Spleen (tissue), 7 donors: Measurements from ENCODE around the gene DAAM2.

Experiments
- POLR2A ChIP-seq, 3 donors: fragments of 450-650 bp; IDR thresholded peaks; one replicate each; pipeline ENCODE4 v1.5.1; 2017; ENCODE audit warnings: antibody characterized with exemption in 3 of 3, mild to moderate bottlenecking in 1 of 3
- POLR2AphosphoS5 ChIP-seq, 3 donors: sonication (generic); formaldehyde crosslinking; IDR thresholded peaks; one replicate each; pipeline ENCODE4 v1.5.1; 2017; ENCODE audit warnings: antibody characterized with exemption in 3 of 3
- TF ChIP-seq, protein P1 (sequence below), 11 experiments: fragments of 200-600 bp in 7 of 11; fragments of 450-650 bp in 4 of 11; sonication (generic) in 4 of 11; IDR thresholded peaks in 8 of 11; conservative IDR thresholded peaks in 3 of 11; 1 replicate in 7 of 11; 2 replicates in 4 of 11; pipeline versions ENCODE4 v1.4.0 to v1.8.0; 2016 to 2021; ENCODE audit warnings: antibody characterized with exemption in 11 of 11, inconsistent platforms in 4 of 11, mild to moderate bottlenecking in 1 of 11
- donor health status: DM: no; HTN: no; CAD: no; lungs with moderate emphysema.
- donor health status: DM: no; HTN: no; CAD: no.
- donor health status: DM: no; HTN: no; CAD: no.

DNA sequence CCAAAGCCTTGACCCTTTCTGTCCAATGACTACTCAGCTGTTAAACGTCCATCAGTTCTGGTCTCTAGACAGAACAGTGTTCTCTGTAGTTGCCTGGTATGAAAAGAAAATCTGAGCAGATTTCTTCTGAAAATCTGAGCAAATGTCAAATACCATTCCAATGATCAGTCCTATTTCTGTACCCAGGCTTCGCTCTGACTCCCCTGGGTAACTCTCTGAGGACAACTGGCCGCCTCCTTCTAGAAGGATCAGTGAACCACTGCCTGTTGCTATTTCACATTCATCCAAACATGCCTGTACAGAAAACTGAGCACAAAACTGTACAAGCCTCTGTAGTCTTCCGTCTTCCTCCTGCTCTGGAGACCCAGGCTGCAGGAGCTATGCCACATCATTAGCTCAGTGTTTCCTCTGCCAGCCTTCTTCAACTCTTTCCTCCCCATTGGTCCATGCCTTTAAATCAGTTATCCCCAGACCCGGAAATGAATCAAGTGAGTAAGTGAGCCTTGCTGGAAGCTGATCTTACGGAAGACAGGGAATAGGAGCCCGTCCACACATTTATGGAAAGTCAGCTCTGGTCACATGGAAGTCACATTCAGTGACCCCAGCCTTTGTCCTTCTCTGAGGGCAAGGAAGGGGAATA, 63.3 kb downstream of the DAAM2 start:
- TF ChIP-seq, protein P1, sequence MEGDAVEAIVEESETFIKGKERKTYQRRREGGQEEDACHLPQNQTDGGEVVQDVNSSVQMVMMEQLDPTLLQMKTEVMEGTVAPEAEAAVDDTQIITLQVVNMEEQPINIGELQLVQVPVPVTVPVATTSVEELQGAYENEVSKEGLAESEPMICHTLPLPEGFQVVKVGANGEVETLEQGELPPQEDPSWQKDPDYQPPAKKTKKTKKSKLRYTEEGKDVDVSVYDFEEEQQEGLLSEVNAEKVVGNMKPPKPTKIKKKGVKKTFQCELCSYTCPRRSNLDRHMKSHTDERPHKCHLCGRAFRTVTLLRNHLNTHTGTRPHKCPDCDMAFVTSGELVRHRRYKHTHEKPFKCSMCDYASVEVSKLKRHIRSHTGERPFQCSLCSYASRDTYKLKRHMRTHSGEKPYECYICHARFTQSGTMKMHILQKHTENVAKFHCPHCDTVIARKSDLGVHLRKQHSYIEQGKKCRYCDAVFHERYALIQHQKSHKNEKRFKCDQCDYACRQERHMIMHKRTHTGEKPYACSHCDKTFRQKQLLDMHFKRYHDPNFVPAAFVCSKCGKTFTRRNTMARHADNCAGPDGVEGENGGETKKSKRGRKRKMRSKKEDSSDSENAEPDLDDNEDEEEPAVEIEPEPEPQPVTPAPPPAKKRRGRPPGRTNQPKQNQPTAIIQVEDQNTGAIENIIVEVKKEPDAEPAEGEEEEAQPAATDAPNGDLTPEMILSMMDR (IDR thresholded peaks at IDR 0.05 in 8 of 11, conservative IDR thresholded peaks at IDR 0.05 in 3 of 11), result no peak
- no peak for TF ChIP-seq POLR2AphosphoS5 (IDR thresholded peaks at IDR 0.05)
- TF ChIP-seq POLR2A (IDR thresholded peaks at IDR 0.05), result no peak
